Lung (tissue), 12 donors: ENCODE results near the gene HEMK1. TPM values are rescaled to one million over a fixed set of nuclear protein-coding genes. Genes with fewer than 3 reads are reported as not detected.

Source experiments
- ATAC-seq: fragments of 200-7000 bp; cut with Tn5 transposase; one replicate; pipeline ENCODE4 v1.9.1; 2020; ENCODE audit warnings: moderate number of reproducible peaks; ENCODE audit not compliant: insufficient read depth, low FRiP score
- DNase-seq, 3 donors: peaks; one replicate each; pipeline ENCODE4 v3.0.0-alpha.2; 2013 to 2017
- H3K27ac ChIP-seq, 2 donors: one replicate each; pipeline ENCODE4 v1.5.1; 2013; ENCODE audit warnings: mild to moderate bottlenecking in 2 of 2, moderate library complexity in 2 of 2, control low read depth in 1 of 2, inconsistent platforms in 1 of 2, low read depth in 1 of 2, low read length in 1 of 2
- H3K27me3 ChIP-seq, 3 donors: one replicate each; pipeline ENCODE4 v1.5.1; 2013; ENCODE audit warnings: low read length in 2 of 3; ENCODE audit not compliant: control insufficient read depth in 3 of 3, insufficient read depth in 3 of 3
- H3K36me3 ChIP-seq, 4 donors: one replicate each; pipeline ENCODE4 v1.5.1; 2013; ENCODE audit warnings: low read length in 4 of 4, mild to moderate bottlenecking in 1 of 4, moderate library complexity in 1 of 4; ENCODE audit not compliant: control insufficient read depth in 4 of 4, insufficient read depth in 4 of 4
- H3K4me1 ChIP-seq, 5 donors: one replicate each; pipeline ENCODE4 v1.5.1; 2013; ENCODE audit warnings: low read length in 5 of 5, mild to moderate bottlenecking in 2 of 5, moderate library complexity in 1 of 5; ENCODE audit not compliant: control insufficient read depth in 5 of 5, insufficient read depth in 5 of 5
- H3K4me3 ChIP-seq: one replicate; pipeline ENCODE4 v1.5.1; 2013; ENCODE audit warnings: mild to moderate bottlenecking, control low read depth, moderate library complexity
- H3K9ac ChIP-seq, 2 donors: one replicate each; pipeline ENCODE4 v1.5.1; 2013; ENCODE audit warnings: low read length in 2 of 2, control low read depth in 1 of 2; ENCODE audit not compliant: insufficient read depth in 1 of 2
- H3K9me3 ChIP-seq, 4 donors: one replicate each; pipeline ENCODE4 v1.5.1; 2013; ENCODE audit warnings: low read length in 3 of 4, mild to moderate bottlenecking in 1 of 4, moderate library complexity in 1 of 4; ENCODE audit not compliant: control insufficient read depth in 4 of 4, insufficient read depth in 3 of 4
- CTCF ChIP-seq: IDR thresholded peaks from 2 replicates; pipeline ENCODE4 v1.5.1; 2012; ENCODE audit warnings: mild to moderate bottlenecking; ENCODE audit errors: control extremely low read depth, extremely low read depth
- WGBS, 2 donors: extraction: QIAGEN DNeasy Blood & Tissue Kit; methylation state at CpG; one replicate each; pipeline ENCODE4 v1.1.7; 2013; 5-methylcytosine and 5-hydroxymethylcytosine counted together
- polyA plus RNA-seq, 2 donors: library from polyadenylated mRNA; stranded (reverse); fragments of 200-250 nt; gene quantifications; one replicate each; pipeline ENCODE4 v1.2.1, GENCODE V29; 2013
- total RNA-seq, 2 donors: library from RNA; depleted of rRNA in 1 of 2; stranded (reverse); fragments of >200 nt in 1 of 2; gene quantifications; one replicate each; pipeline ENCODE4 v1.2.1, GENCODE V29; 2014 to 2021
- donor health status: control.
- donor health status: control.
- donor health status: Bipolar disorder and iron deficiency.
- donor health status: healthy.
- donor health status: DM: yes; HTN: yes; CAD: no.

Gene HEMK1
- total and polyA plus RNA-seq, 4 donors = 16.0 to 28.0 (median 18.7) TPM

GRCh38 chr3:50525987-50526386, 43.3 kb upstream of the HEMK1 start:
- H3K27me3 ChIP-seq = no peaks in the 10 kb centered on the region
- TF ChIP-seq CTCF = no peak
- H3K36me3 ChIP-seq = no peaks in the 10 kb centered on the region
- no peaks in the 10 kb centered on the region for H3K9me3 ChIP-seq
- ATAC-seq (no peak), DNase-seq (peak in 1 of 3 donors; percentile 53)
- H3K4me1 ChIP-seq = peaks cover 0 to 3% (median 0%) of the 10 kb centered on the region in 5 donors
- WGBS, 2 donors = 24 to 36% methylated on average over 6 of the region's 6 CpGs
- no peak overlapping the region for H3K4me3 ChIP-seq
- no peak overlapping the region for H3K27ac ChIP-seq
- no peak overlapping the region for H3K9ac ChIP-seq

DNA sequence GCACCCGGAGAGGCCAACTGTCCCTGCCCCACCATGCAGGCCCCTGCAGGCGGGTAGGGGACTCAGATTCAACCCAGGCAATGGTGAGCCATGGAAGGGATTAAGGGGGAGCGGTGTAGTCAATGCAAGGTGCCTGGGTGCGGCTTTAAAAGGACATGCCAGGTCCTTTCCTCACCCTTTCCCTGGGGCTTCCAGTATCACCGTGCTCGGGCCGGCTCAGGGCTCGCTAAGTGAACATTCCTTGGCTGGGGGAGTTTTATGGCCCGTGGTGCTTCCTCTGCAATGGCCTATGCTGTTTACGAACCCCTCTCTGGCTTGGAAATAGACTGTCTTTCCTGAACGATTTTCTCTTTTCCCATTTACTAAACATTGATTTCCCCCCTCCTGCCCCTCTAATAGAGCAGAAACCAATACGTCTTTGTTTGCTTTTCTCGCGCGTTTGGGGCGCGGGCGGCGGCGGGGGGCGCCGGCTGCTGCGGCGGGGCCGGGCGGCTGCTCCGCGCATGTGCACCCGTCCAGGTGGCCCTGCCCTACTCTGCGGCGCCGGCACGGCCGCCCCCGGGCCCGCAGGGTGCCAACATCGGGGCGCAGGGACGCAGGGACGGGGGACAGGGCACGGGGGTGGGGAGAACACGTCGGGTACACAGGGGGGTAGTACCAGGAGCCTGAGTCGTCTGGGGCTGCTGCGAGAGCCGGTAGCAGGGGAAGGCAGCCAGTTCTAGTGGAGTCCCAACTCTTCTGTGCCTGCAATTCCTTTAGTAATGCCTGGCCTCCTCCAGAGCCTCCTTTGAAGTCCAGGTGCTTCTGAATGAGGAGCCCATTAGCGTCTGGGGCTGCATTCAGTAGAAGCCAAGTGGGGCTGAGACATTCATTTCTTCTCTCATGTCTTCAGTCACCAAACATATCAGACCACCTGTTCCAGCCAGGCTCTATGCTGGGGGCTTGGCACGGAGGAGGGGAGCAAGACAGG, 39.0 kb upstream of the HEMK1 start:
- TF ChIP-seq CTCF = no peak
- H3K27ac ChIP-seq = no peak overlapping the region
- 16 to 19% methylated on average over 38 to 48 of the region's 48 CpGs for WGBS, 2 donors
- DNase-seq = peak in 1 of 3 donors; percentile 6
- peaks cover 0 to 1% (median 0%) of the 10 kb centered on the region in 3 donors for H3K27me3 ChIP-seq
- H3K36me3 ChIP-seq = no peaks in the 10 kb centered on the region
- no peak overlapping the region for H3K4me3 ChIP-seq
- ATAC-seq = no peak
- H3K4me1 ChIP-seq = peaks cover 0 to 6% (median 3%) of the 10 kb centered on the region in 5 donors
- H3K9me3 ChIP-seq = no peaks in the 10 kb centered on the region
- no peak overlapping the region for H3K9ac ChIP-seq

DNA sequence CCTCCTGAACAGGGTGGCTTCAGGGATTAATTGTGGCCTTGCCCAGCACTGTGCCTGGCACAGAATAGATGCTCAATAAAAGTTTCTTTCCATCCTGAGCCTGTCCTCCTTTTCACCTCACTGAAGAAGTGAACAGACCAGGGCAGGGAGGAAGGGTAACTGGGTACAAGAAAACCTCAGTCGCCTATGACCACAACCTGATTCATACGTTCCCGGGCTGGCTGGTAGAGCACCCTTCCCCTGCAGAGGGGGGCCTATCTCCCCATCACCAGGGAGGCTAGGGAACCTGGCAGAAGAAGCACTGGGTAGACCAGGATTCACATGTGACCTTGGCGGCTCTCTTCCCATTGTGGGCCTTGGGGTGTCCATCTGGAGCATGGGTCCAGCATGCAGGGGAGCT, 38.1 kb upstream of the HEMK1 start:
- DNase-seq (no peak), ATAC-seq (no peak)
- no peak overlapping the region for H3K27ac ChIP-seq
- peaks cover 0 to 6% (median 3%) of the 10 kb centered on the region in 5 donors for H3K4me1 ChIP-seq
- no peak for TF ChIP-seq CTCF
- no peak overlapping the region for H3K4me3 ChIP-seq
- H3K9ac ChIP-seq = no peak overlapping the region
- H3K36me3 ChIP-seq = no peaks in the 10 kb centered on the region
- H3K27me3 ChIP-seq = peaks cover 0 to 2% (median 0%) of the 10 kb centered on the region in 3 donors
- 92 to 98% methylated on average over 4 of the region's 4 CpGs for WGBS, 2 donors
- H3K9me3 ChIP-seq = no peaks in the 10 kb centered on the region
